ENCODE measurements around the gene RASA3.

GRCh38 chr13:113959198-113959597 is 173.2 kb downstream of the RASA3 start:
- TF ChIP-seq CTCF (conservative IDR thresholded peaks at IDR 0.05; ENCODE audit: low read length) (no peak), EZH2phosphoT487 (IDR thresholded peaks at IDR 0.05; ENCODE audit: borderline replicate concordance, low read depth, low read length) (no peak)
